K562 (cell line): ENCODE results near the gene NACA2. TPM values are rescaled to one million over a fixed set of nuclear protein-coding genes. Genes with fewer than 3 reads are reported as not detected.

ENCODE experiments used
- ATAC-seq: fragments of 200-7000 bp; cut with Tn5 transposase; 3 replicates; pipeline ENCODE4 v1.9.1; 2020; ENCODE audit warnings: moderate library complexity
- BruUV-seq: library from RNA; stranded (reverse); fragments of 400-500 nt; replicated peaks from 2 replicates; lab custom pipeline; 2021; lab: Mats Ljungman, UMichigan
- CTCF ChIA-PET: fragments of 300-600 bp; formaldehyde crosslinking; extraction: SDS; loops from one replicate; lab custom pipeline; 2021; ENCODE audit warnings: low intra/inter-chr PET ratio; lab: Yijun Ruan, JAX
- POLR2A ChIA-PET: fragments of 300-600, 350-650 bp; sonication (Branson Sonifier 250); formaldehyde crosslinking; extraction: SDS; loops from one replicate; lab custom pipeline; 2021; ENCODE audit warnings: antibody characterized with exemption, inconsistent platforms; lab: Yijun Ruan, JAX
- DNase-seq, 4 experiments: peaks; one replicate each; pipeline versions ENCODE4 v3.0.0 to v3.0.0-alpha.2; 2011 to 2018; ENCODE audit warnings: low spot score in 3 of 4, mixed read lengths in 3 of 4; ENCODE audit errors: extremely low read depth in 1 of 4
- FAIRE-seq: peaks from 2 replicates; lab custom pipeline; 2011; peaks lifted over from hg19 to GRCh38; lab: Jason Lieb, UNC
- H2AFZ ChIP-seq: 2 replicates; pipeline ENCODE4 v1.6.0; 2011; ENCODE audit warnings: low read depth, low read length, control low read depth, inconsistent platforms
- H3K27ac ChIP-seq: fragments of 200-600 bp; 3 replicates; pipeline ENCODE4 v1.8.0; 2011; ENCODE audit warnings: low read depth, mild to moderate bottlenecking, control low read depth, inconsistent platforms, low read length, moderate library complexity, mixed read lengths; ENCODE audit errors: extremely low read depth
- H3K27me3 ChIP-seq, 2 experiments: fragments of 300-600 bp in 1 of 2; 2 replicates in 1 of 2; 3 replicates in 1 of 2; pipeline versions ENCODE4 v1.6.0 to v1.8.0; 2011; ENCODE audit warnings: inconsistent platforms in 2 of 2, low read length in 2 of 2, mild to moderate bottlenecking in 1 of 2, mixed read lengths in 1 of 2, moderate library complexity in 1 of 2; ENCODE audit not compliant: control insufficient read depth in 2 of 2, insufficient read depth in 2 of 2
- H3K36me3 ChIP-seq: fragments of 300-600 bp; 3 replicates; pipeline ENCODE4 v1.8.0; 2011; ENCODE audit warnings: mild to moderate bottlenecking, low read length, inconsistent platforms; ENCODE audit not compliant: control insufficient read depth, insufficient read depth
- H3K4me1 ChIP-seq, 2 experiments: fragments of 200-600 bp in 1 of 2; replicated peaks in 1 of 2; 2 replicates in 1 of 2; 3 replicates in 1 of 2; pipeline versions ENCODE4 v1.5.1 to v1.8.0; 2011; ENCODE audit warnings: inconsistent platforms in 2 of 2, low read length in 2 of 2, mild to moderate bottlenecking in 1 of 2, mixed read lengths in 1 of 2, moderate library complexity in 1 of 2; ENCODE audit not compliant: control insufficient read depth in 2 of 2, insufficient read depth in 2 of 2
- H3K4me2 ChIP-seq: 2 replicates; pipeline ENCODE4 v1.6.1; 2011; ENCODE audit warnings: low read length, control low read depth, inconsistent platforms, mixed read lengths; ENCODE audit not compliant: insufficient read depth
- H3K4me3 ChIP-seq: fragments of 200-600 bp; sonication (generic), shearing (Covaris generic); 2 replicates; pipeline ENCODE4 v1.5.1; 2016; ENCODE audit warnings: control low read depth, inconsistent platforms
- H3K79me2 ChIP-seq: fragments of 200-600 bp; 3 replicates; pipeline ENCODE4 v1.8.0; 2011; ENCODE audit warnings: low read length, inconsistent platforms; ENCODE audit not compliant: control insufficient read depth, insufficient read depth
- H3K9ac ChIP-seq, 2 experiments: 2 replicates each; pipeline versions ENCODE4 v1.6.0 to v1.6.1; 2011; ENCODE audit warnings: low read depth in 2 of 2, low read length in 2 of 2, control low read depth in 1 of 2, inconsistent platforms in 1 of 2, mild to moderate bottlenecking in 1 of 2, mixed read lengths in 1 of 2; ENCODE audit not compliant: insufficient read depth in 1 of 2
- H3K9me1 ChIP-seq: one replicate; pipeline ENCODE4 v1.6.0; 2011; ENCODE audit warnings: inconsistent platforms, mild to moderate bottlenecking, low read length, moderate library complexity; ENCODE audit not compliant: control insufficient read depth, insufficient read depth
- H3K9me3 ChIP-seq: replicated peaks from 2 replicates; pipeline ENCODE4 v1.5.1; 2011; ENCODE audit warnings: low read depth, low read length, inconsistent platforms; ENCODE audit not compliant: control insufficient read depth, insufficient read depth
- H4K20me1 ChIP-seq: replicated peaks from 2 replicates; pipeline ENCODE4 v1.6.1; 2011; ENCODE audit warnings: low read length, inconsistent platforms, mixed read lengths; ENCODE audit not compliant: control insufficient read depth, insufficient read depth
- ZNF57 ChIP-seq: fragments of 450-650 bp; formaldehyde crosslinking; IDR thresholded peaks from 2 replicates; pipeline ENCODE4 v1.4.0; 2020; ENCODE audit warnings: mild to moderate bottlenecking, moderate library complexity
- WGBS: fragments of 100-300 bp; shearing (Covaris generic); methylation state at CpG from one replicate; pipeline ENCODE4 v1.1.6; 2016; ENCODE audit warnings: low coverage, mixed read lengths; ENCODE audit not compliant: insufficient coverage; ENCODE audit errors: missing lambda C conversion rate; 5-methylcytosine and 5-hydroxymethylcytosine counted together
- in situ Hi-C: fragments of 300-500 bp; cut with MboI; formaldehyde crosslinking; loops from 4 replicates; pipeline ENCODE4 v1.15.0; 2018; ENCODE audit warnings: inconsistent platforms, mixed read lengths
- intact Hi-C: fragments of 100-400 bp; cut with micrococcal nuclease; formaldehyde crosslinking; loops from 2 replicates; pipeline ENCODE4 v1.14.2; 2022
- polyA plus RNA-seq, 8 experiments: library from polyadenylated mRNA; depleted of rRNA in 4 of 8; stranded (reverse) in 5 of 8; unstranded in 3 of 8; fragments of >200 nt; fragmentation: Nextera tagmentation in 2 of 8; fragmentation: Illumina TruSeq in 1 of 8; extraction: Ambion mirVana in 2 of 8; extraction: Trizol in 1 of 8; gene quantifications; 2 replicates each; pipeline versions ENCODE4 v1.2.1 to v1.2.3, GENCODE V29; 2011 to 2014; ENCODE audit warnings: inconsistent platforms in 1 of 8, missing spikeins in 1 of 8
- total RNA-seq, 7 experiments: library from RNA; depleted of rRNA in 6 of 7; stranded (reverse); fragments of >200 nt in 6 of 7; fragmentation: Illumina TruSeq in 2 of 7; extraction: Trizol in 2 of 7; gene quantifications; 2 replicates each; pipeline versions ENCODE4 v1.2.1 to v1.2.3, GENCODE V29; 2011 to 2021; ENCODE audit warnings: low replicate concordance in 1 of 7
- TF ChIP-seq, protein P1 (sequence below), 3 experiments: fragments of 200-800 bp in 1 of 3; fragments of 250-450 bp in 1 of 3; fragments of 450-650 bp in 1 of 3; sonication (Bioruptor Pico) in 1 of 3; sonication (Bioruptor generic) in 1 of 3; formaldehyde crosslinking in 1 of 3; IDR thresholded peaks; 2 replicates each; pipeline versions ENCODE4 v1.6.1 to v1.8.0; 2016 to 2022; ENCODE audit warnings: mild to moderate bottlenecking in 2 of 3, missing genetic modification characterization in 2 of 3, missing compliant biosample characterization in 1 of 3, moderate library complexity in 1 of 3

The NACA2 gene
- total and polyA plus RNA-seq, 9 of the 15 experiments (the other 6 are each of a cell fraction or from before 2014, with no cell fraction given), result 0.13 to 0.29 (median 0.23) TPM; not detected in 4

DNA sequence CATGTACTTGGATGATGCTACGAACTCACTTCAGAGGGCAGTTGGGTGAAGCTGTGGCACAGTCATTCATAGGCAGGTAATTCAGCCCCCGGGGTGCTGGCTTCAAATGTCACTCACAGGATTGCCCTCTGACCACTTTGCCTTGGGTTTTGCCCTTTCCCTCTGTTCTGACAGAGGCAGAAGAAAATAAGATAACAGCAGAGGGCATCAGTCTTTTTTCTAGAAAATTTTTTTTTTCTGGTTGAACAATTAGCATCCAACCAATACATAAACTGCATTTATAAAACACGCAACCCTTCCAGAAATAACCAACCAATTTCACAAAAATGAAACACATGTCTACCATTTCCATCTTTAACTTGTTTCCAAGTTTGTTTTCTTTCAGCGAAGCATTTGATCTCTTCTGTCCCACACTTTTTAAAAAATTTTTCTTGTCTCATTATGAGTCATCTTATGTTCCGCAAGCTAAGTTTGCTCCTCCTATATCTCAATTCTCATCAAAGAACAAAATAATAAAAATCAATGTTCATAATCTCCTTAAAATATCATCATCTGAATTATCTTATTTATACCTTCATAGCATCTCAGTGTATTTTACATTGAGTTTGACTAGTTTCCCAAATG, 15.6 kb downstream of the NACA2 start:
- no peaks in the 10 kb centered on the region for H3K36me3 ChIP-seq
- H3K4me2 ChIP-seq, result no peak overlapping the region
- H2AFZ ChIP-seq, result no peak overlapping the region
- ChIA-PET POLR2A (interaction anchor here (0.6 kb wide), 1 partner anchor 53 kb away, joined by 4 read pairs; no protein-coding TSS in a partner anchor), CTCF (interaction anchor here (0.5 to 0.9 kb wide), 3 partner anchors 327 to 854 kb away, joined by 3 read pairs; no protein-coding TSS in a partner anchor)
- H3K9me1 ChIP-seq, result no peaks in the 10 kb centered on the region
- H3K4me1 ChIP-seq, result no peaks in the 10 kb centered on the region
- H4K20me1 ChIP-seq, result no peaks in the 10 kb centered on the region; the same call in 1 of the 2 replicates
- no peak overlapping the region for H3K4me3 ChIP-seq
- no peak overlapping the region for H3K9ac ChIP-seq
- 3% methylated on average over 5 of the region's 5 CpGs for WGBS
- in situ Hi-C loops (no loop called here), intact Hi-C loops (loop anchor here (2.0 kb wide), 1 partner anchor 163 kb away; no protein-coding TSS in a partner anchor)
- no peaks in the 10 kb centered on the region; a peak in 1 of 5 replicates for H3K27me3 ChIP-seq
- no peaks in the 10 kb centered on the region for H3K9me3 ChIP-seq
- H3K27ac ChIP-seq, result no peak overlapping the region
- no peak for FAIRE-seq
- BruUV-seq, result no TSS peak
- ATAC-seq, result no peak
- DNase-seq, result no peak
- no peaks in the 10 kb centered on the region for H3K79me2 ChIP-seq
- TF ChIP-seq, protein P1, sequence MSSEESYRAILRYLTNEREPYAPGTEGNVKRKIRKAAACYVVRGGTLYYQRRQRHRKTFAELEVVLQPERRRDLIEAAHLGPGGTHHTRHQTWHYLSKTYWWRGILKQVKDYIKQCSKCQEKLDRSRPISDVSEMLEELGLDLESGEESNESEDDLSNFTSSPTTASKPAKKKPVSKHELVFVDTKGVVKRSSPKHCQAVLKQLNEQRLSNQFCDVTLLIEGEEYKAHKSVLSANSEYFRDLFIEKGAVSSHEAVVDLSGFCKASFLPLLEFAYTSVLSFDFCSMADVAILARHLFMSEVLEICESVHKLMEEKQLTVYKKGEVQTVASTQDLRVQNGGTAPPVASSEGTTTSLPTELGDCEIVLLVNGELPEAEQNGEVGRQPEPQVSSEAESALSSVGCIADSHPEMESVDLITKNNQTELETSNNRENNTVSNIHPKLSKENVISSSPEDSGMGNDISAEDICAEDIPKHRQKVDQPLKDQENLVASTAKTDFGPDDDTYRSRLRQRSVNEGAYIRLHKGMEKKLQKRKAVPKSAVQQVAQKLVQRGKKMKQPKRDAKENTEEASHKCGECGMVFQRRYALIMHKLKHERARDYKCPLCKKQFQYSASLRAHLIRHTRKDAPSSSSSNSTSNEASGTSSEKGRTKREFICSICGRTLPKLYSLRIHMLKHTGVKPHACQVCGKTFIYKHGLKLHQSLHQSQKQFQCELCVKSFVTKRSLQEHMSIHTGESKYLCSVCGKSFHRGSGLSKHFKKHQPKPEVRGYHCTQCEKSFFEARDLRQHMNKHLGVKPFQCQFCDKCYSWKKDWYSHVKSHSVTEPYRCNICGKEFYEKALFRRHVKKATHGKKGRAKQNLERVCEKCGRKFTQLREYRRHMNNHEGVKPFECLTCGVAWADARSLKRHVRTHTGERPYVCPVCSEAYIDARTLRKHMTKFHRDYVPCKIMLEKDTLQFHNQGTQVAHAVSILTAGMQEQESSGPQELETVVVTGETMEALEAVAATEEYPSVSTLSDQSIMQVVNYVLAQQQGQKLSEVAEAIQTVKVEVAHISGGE (CRISPR knock-in tag; IDR thresholded peaks at IDR 0.05), result peak in 1 of 3 experiments; percentile 89; a peak in 2 of 6 replicates
- TF ChIP-seq ZNF57 (CRISPR knock-in tag), result no peak
